CD4-positive, alpha-beta T cell treated with Interleukin-1 beta for 1 hour (primary cell): Measurements from ENCODE around the gene RNF112.

Experiments used
- DNase-seq, 2 donors: peaks; one replicate each; pipeline ENCODE4 v3.0.0-alpha.2; 2020 to 2022

RNF112 gene

GRCh38 chr17:19388791-19389785 is 21.9 kb upstream of the RNF112 start:
- DNase-seq, result no peak

GRCh38 chr17:19390951-19391350 is 20.1 kb upstream of the RNF112 start:
- no peak for DNase-seq

DNA sequence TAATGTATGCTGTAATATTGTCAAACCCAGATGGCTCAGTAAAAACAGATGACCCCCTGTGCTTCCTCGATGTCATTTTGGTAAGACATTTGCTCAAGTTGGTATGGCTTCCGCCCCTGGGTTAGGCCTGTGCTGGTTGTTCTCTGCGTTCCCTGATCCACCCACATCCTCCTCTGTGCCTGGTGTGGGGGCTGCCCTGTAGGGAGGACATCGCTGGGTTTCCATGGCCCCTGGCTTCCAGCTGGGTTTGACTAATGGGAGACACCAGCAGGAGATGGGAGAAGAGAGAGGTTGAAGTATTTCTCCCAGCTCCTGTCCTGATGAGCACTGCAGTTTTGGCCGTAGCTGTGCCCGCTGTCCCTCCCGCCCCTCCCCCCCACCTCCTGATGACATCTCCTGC is 19.6 kb upstream of the RNF112 start:
- no peak for DNase-seq

GRCh38 chr17:19392303-19392702 is 18.7 kb upstream of the RNF112 start:
- no peak for DNase-seq

DNA sequence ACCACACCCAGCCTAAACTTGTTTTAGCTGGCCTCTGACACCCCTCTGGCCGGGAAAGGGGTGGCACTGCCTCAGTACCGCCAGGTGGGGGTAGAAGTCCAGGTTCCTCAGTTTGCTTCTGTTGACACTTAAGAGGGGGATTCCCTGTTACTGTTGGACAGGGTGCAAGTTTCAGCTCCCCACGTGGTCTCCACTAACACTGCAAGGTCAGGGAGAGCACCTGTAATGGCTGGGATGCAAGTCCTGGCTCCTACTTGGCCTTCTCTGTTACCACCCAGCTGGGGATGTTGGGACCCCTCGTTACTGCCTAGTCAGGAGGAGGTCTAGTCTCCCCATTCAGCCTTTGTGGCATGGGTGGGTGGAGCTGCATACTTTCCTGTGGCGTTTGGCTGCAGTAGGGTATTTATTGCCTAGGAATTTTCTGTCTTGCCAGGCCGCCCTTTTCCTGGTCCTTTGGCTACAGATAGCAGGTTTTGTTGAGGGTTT is 13.4 kb upstream of the RNF112 start:
- DNase-seq, result no peak

- peak in 1 of 2 donors; percentile 65 for DNase-seq
These were observed 12.5 kb upstream of the RNF112 start for GRCh38 chr17:19398301-19399181.

DNA sequence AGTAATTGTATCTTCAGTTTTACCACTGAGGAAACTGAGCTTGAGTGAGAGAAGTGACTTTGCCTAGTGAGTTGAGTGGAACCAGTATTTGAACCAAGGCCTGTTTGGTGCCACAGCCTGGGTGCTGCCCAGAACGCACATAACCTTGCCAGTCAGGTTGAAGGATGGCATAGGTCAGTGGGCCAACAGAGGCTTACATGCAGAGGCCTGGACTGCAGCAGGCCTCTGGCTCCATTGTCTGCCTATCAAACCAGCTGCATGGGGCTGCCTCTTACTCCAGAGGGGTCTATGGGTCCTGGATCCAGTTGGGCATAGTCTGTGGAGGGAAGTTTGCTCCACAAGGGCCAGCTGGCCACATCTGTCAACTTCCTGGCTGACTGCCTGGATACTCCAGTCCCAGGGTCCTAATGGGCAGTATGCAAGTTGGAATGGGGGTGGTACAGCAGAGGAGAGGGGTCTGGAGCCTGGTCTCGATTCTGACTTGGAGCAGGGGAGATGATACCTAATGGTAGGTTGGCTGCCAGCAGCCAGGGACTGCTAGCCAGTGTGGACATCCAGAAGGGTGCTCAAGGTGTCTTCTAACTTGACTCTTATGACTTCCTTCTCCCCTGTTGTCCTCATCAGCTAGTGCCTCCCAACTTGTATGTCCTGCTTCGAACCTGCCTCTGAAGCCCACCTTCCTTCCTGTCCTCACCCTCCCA is 11.1 kb upstream of the RNF112 start:
- no peak for DNase-seq

GRCh38 chr17:19401321-19402010 is 9.6 kb upstream of the RNF112 start:
- no peak for DNase-seq

DNA sequence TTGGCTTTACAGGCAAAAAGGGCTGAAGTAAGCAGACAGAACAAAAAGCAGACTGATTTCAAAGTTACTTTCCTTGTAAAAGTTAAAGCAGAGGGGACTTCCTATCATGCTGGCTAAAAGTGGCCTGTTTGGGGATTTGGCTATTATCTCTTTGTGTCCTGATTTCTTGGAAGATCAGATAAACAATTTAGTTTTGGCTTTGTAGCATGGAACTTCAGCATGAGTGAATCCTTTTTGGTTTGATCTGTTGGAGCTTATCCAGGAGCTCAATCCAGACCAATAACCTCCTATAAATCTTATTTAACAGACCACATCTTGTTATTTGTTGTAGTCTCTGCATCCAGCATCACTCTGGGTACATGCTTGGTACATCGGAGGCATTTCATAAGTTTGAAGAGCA is 8.9 kb upstream of the RNF112 start:
- no peak for DNase-seq

DNA sequence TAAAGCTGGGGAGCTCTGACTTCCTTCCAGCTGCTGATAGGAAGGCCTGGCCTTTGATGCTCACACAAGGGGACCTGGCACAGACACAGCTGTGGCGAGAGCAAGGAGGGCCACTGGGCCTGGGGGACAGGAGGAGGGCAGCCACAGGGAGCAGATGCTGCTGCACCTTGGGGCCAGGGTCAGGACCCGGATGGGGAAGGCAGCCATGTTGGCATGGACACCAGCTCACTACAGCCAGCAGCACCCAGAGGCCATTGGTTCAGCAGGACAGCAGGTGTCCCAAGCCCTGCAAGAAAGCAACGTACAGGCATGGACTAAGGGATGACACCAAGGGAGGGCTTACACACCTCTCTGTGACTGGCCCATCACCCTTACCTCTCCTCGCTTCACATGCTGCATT is 8.0 kb upstream of the RNF112 start:
- DNase-seq, result no peak

DNA sequence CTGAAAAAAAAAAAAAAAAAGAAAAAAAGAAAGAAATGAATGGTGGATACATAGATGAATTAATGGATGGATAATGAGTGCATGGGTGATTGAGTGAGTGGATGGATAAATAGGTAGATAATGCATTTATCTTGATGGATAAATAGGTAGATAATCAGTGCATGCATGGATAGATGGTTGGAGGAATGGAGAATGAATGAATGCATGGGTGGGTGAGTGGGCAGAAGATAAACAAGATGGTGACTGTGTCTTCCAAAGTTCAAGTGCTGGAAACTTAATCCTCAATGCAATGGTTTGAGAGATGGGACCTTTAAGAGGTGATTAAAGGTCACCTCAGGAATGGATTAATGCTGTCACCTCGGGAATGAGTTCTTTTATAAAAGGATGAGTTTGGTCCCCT is 6.8 kb upstream of the RNF112 start:
- no peak for DNase-seq

DNA sequence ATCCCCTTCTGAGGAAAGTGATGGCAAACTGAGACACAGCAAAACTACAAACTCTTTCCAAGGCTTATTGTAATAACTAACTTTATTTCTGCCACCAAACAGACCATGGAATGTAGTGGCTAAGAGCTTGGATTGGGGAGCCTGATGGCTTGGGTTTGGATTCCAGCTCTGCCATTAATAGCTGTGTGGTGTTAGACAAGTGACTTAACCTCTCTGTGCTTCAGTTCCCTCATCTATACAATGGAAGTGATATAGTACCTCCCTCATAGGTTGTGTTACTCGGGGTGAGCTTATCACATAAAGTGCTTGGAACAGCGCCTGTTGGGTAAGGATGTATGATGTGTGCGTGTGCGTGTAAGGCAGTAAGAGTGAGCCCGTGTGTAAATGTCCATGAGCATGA is 5.9 kb upstream of the RNF112 start:
- DNase-seq, result no peak

DNA sequence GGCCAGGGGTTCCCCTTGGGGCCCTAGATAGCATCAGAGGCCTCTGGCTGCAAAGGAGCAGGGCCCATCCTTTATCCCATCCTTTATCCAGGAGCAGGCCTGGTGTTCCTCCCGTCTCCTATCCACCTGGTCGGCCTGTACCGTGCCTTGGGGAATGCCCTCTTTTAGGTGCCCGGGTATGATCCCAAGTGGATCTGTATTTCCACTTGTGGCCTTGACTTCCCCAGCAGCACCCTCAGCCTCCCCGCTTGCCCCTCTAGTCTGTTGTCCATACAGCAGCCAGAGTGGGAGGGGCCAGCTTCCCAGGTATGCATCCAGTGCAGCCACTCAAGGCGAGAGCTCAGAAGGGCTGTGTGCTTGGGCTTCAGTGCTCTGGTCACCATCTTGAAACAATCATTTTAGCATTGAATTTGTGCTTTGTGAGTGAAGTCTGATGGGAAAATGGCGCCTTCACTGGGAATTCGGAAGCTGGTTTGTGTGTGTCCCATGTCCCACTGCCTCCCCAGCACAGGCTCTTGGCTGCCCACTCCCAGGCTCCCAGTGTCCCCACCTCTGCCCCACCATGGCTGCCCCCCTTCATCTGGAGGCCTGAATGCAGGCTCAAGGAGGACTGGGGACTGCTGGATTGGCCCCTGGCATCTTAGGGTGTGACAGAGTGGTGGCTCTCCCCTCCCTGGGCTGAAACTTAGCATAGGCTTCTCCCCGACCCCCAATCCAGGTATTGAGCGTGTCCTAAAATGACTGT is 3.3 kb upstream of the RNF112 start:
- no peak for DNase-seq

DNA sequence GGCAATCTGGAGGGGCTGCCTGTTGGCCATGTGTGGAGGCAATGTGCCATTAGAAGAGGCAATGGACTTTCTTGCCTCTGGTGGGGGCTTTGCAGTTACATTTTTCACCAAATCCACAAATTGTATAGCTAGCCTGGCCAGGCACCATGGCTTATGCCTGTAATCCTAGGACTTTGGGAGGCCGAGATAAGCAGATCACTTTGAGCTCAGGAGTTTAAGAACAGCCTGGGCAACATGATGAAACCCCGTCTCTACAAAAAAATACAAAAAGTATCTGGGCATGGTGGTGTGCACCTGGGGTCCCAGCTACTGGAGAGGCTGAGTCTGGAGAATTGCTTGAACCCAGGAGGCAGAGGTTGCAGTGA is 2.7 kb upstream of the RNF112 start:
- no peak for DNase-seq

DNA sequence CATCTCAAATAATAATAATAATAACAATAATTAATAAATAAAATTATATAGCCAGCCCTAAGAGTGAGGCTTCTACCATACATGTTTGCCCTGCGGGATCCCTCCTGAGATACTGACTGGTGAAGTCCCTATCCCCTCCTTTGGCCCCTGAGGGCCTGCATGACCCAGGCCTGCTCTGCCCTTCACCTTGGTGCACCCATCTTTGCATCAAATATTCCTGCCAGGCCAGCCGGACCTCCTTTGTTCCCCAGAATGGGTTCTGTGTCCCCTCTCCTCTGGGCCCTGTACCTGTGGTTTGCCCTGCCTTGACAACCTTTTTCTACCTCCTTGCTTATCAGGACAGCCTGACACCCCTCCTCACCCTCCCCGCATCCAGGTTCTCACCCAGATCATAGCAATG is 2.0 kb upstream of the RNF112 start:
- no peak for DNase-seq

GRCh38 chr17:19409509-19409908 is 1.5 kb upstream of the RNF112 start:
- DNase-seq, result no peak

GRCh38 chr17:19410091-19410490 is 941 bp upstream of the RNF112 start:
- no peak for DNase-seq

DNA sequence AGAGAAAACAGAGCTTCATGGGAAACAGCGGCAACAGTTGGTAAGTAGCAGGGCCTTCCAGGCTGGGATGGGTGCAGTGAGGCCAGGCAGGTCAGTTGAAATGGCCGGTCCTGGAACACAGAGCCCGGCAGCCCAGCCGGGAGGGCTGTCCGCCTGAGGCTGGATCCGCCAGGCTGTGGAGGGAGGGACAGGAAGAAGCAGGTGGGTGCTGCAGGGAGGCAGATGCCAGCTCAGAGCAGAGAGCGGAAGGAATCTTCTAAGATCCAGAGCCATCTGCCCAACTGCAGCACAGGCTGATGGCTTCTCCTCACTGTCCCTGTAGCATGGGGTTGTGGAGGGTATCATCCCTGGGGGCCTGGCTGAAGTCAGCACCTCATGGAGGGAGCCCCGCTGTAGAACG is 599 bp downstream of the RNF112 start:
- no peak for DNase-seq

DNA sequence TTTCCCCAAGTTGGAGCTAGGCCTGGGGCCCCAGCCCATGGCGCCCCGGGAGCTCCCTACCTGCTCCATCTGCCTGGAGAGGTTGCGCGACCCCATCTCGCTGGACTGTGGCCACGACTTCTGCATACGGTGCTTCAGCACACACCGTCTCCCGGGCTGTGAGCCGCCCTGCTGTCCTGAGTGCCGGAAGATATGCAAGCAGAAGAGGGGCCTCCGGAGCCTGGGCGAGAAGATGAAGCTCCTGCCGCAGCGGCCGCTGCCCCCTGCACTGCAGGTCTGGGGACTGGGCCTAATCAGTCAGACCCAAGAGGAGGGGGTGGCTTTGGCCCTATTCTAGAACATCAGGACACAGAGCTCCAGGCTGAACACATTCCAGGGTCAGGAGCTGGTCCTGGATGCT is 1.5 kb downstream of the RNF112 start:
- no peak for DNase-seq

DNA sequence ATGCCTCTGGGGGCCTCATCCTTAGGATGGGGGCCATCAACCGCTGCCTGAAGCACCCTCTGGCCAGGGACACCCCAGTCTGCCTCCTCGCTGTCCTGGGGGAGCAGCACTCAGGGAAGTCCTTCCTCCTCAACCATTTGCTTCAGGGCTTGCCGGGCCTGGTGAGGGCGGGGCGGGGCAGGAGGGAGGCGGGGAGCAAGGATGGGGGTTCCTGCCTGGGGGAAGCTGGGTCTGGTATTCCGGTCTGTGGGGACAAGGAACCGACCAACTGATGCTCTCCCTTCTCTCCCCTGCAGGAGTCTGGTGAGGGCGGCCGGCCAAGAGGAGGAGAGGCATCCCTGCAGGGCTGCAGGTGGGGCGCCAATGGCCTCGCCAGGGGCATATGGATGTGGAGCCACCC is 2.0 kb downstream of the RNF112 start:
- DNase-seq, result no peak

- no peak for DNase-seq
These were observed 2.7 kb downstream of the RNF112 start for GRCh38 chr17:19413761-19414160.
